DOHH2 (cell line): ENCODE data around the gene FOXP3.

Experiments used
- H3F3A ChIP-seq: fragments of 200-600 bp; sonication (generic), shearing (Covaris generic); 2 replicates; pipeline ENCODE4 v1.6.0; 2016; ENCODE audit warnings: antibody characterized with exemption, mild to moderate bottlenecking; ENCODE audit not compliant: control insufficient read depth, insufficient read depth
- H3K27ac ChIP-seq: fragments of 200-600 bp; sonication (generic); 2 replicates; pipeline ENCODE4 v1.5.1; 2014; ENCODE audit warnings: low read depth, mild to moderate bottlenecking, low read length, moderate library complexity
- H3K27me3 ChIP-seq: fragments of 200-600 bp; sonication (generic); 2 replicates; pipeline ENCODE4 v1.6.1; 2014; ENCODE audit warnings: mild to moderate bottlenecking, low read length, mixed read lengths; ENCODE audit not compliant: control insufficient read depth
- H3K36me3 ChIP-seq: fragments of 200-600 bp; sonication (generic); 2 replicates; pipeline ENCODE4 v1.6.1; 2014; ENCODE audit warnings: mild to moderate bottlenecking, low read length, moderate library complexity, mixed read lengths; ENCODE audit not compliant: control insufficient read depth
- H3K4me1 ChIP-seq: fragments of 200-600 bp; sonication (generic); 2 replicates; pipeline ENCODE4 v1.6.1; 2014; ENCODE audit warnings: mild to moderate bottlenecking, low read length, mixed read lengths; ENCODE audit not compliant: control insufficient read depth
- H3K4me2 ChIP-seq: fragments of 200-600 bp; sonication (generic); 2 replicates; pipeline ENCODE4 v1.6.0; 2014; ENCODE audit warnings: mild to moderate bottlenecking, low read length, moderate library complexity
- H3K4me3 ChIP-seq: fragments of 200-600 bp; sonication (generic); 2 replicates; pipeline ENCODE4 v1.5.1; 2014; ENCODE audit warnings: mild to moderate bottlenecking, low read length, mixed read lengths
- H3K79me2 ChIP-seq: fragments of 200-600 bp; sonication (generic); 2 replicates; pipeline ENCODE4 v1.6.1; 2014; ENCODE audit warnings: mild to moderate bottlenecking, low read length, mixed read lengths; ENCODE audit not compliant: control insufficient read depth
- H3K9me2 ChIP-seq: fragments of 200-600 bp; sonication (generic); replicated peaks from 2 replicates; pipeline ENCODE4 v1.6.1; 2014; ENCODE audit warnings: mild to moderate bottlenecking, low read length, mixed read lengths; ENCODE audit not compliant: control insufficient read depth
- H3K9me3 ChIP-seq: fragments of 200-600 bp; sonication (generic); 2 replicates; pipeline ENCODE4 v1.6.1; 2014; ENCODE audit warnings: antibody characterized with exemption, low read length, mixed read lengths; ENCODE audit not compliant: control insufficient read depth, insufficient read depth
- H4K20me1 ChIP-seq: fragments of 200-600 bp; sonication (generic); 2 replicates; pipeline ENCODE4 v1.6.0; 2014; ENCODE audit warnings: low read depth, mild to moderate bottlenecking, antibody characterized with exemption, low read length, moderate library complexity; ENCODE audit not compliant: control insufficient read depth, insufficient read depth
- CTCF ChIP-seq: fragments of 200-600 bp; sonication (generic); IDR thresholded peaks from one replicate; pipeline ENCODE4 v1.5.1; 2014; ENCODE audit warnings: antibody characterized with exemption, mild to moderate bottlenecking, low read depth, low read length; ENCODE audit not compliant: poor library complexity, severe bottlenecking
- EZH2phosphoT487 ChIP-seq: fragments of 200-600 bp; sonication (generic); IDR thresholded peaks from 2 replicates; pipeline ENCODE4 v1.6.1; 2017; ENCODE audit warnings: borderline replicate concordance, mild to moderate bottlenecking, antibody characterized with exemption, low read length, moderate library complexity, mixed read lengths

Gene FOXP3

GRCh38 chrX:49220100-49220499, 44.4 kb downstream of the FOXP3 start:
- no peak overlapping the region for H3K4me3 ChIP-seq
- no peaks in the 10 kb centered on the region for H3K9me2 ChIP-seq
- H3K4me1 ChIP-seq, result no peaks in the 10 kb centered on the region
- no peak for TF ChIP-seq CTCF
- no peak for TF ChIP-seq EZH2phosphoT487
- no peaks in the 10 kb centered on the region for H3K9me3 ChIP-seq
- H3K36me3 ChIP-seq, result no peaks in the 10 kb centered on the region
- no peaks in the 10 kb centered on the region for H3K79me2 ChIP-seq
- H3F3A ChIP-seq, result no peaks in the 10 kb centered on the region
- no peaks in the 10 kb centered on the region for H4K20me1 ChIP-seq
- no peak overlapping the region for H3K27ac ChIP-seq
- no peaks in the 10 kb centered on the region for H3K27me3 ChIP-seq
- no peak overlapping the region for H3K4me2 ChIP-seq

GRCh38 chrX:49214996-49215526, 49.4 kb downstream of the FOXP3 start:
- Histone ChIP-seq H3K4me2 (no peak overlapping the region), H3K36me3 (no peaks in the 10 kb centered on the region), H3K27me3 (no peaks in the 10 kb centered on the region), H3K27ac (no peak overlapping the region), H3K9me2 (no peaks in the 10 kb centered on the region), H3K4me1 (no peaks in the 10 kb centered on the region), H3K4me3 (no peak overlapping the region), H4K20me1 (no peaks in the 10 kb centered on the region), H3K9me3 (no peaks in the 10 kb centered on the region), H3F3A (no peaks in the 10 kb centered on the region), H3K79me2 (no peaks in the 10 kb centered on the region)
- TF ChIP-seq CTCF (no peak), EZH2phosphoT487 (no peak)

GRCh38 chrX:49214416-49214815, 50.1 kb downstream of the FOXP3 start:
- no peaks in the 10 kb centered on the region for H3K36me3 ChIP-seq
- no peaks in the 10 kb centered on the region for H3F3A ChIP-seq
- H3K9me3 ChIP-seq, result no peaks in the 10 kb centered on the region
- no peak overlapping the region for H3K4me2 ChIP-seq
- no peaks in the 10 kb centered on the region for H3K4me1 ChIP-seq
- no peaks in the 10 kb centered on the region for H4K20me1 ChIP-seq
- H3K27ac ChIP-seq, result no peak overlapping the region
- H3K9me2 ChIP-seq, result no peaks in the 10 kb centered on the region
- no peaks in the 10 kb centered on the region for H3K79me2 ChIP-seq
- TF ChIP-seq EZH2phosphoT487, result no peak
- no peak for TF ChIP-seq CTCF
- H3K27me3 ChIP-seq, result no peaks in the 10 kb centered on the region
- H3K4me3 ChIP-seq, result no peak overlapping the region
